RPMI8226 (cell line): ENCODE results near the gene TCF7L2.
A peak's percentile ranks its signal among the peaks of the same experiment; 100 is the strongest.

ENCODE experiments used
- DNase-seq: peaks from one replicate; pipeline ENCODE4 v3.0.0-alpha.2; 2015

TCF7L2 gene

DNA sequence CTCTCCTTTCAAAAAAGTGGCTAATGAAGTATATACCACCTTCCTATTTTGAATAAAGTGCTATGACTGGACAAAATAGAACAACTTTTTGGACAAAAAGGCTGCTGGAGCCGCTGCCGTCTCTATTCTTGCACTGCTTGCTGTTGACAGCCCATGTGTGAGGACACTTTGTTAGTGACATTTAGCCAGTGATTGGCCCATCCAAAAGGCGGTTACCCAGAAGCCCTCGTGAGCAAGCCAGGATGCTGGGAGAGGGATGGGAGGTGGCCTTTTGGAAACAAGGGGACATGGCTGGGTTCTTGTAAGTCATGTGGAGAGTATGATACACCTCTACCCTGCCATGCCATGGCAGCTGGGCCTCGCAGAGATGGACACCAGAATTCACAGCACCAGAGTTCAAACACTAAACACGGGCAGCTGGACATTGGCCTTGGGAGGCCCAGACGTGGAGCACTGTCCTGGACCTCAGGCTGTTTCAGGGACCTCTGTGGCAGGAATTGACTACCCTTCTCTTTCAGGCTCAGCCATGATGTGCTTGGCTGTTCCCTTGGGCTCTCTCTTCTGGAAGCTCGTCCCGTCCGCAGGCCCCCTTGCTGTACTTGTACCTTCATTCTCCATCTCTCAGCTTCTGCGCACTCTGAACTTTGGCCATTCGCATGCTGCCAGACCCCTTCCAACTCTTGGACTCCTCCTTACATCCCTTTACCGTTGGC lies 118.3 kb downstream of the TCF7L2 start:
- no peak for DNase-seq

- DNase-seq, result no peak
Observed at GRCh38 chr10:113069595-113069994, 119.5 kb downstream of the TCF7L2 start.

DNA sequence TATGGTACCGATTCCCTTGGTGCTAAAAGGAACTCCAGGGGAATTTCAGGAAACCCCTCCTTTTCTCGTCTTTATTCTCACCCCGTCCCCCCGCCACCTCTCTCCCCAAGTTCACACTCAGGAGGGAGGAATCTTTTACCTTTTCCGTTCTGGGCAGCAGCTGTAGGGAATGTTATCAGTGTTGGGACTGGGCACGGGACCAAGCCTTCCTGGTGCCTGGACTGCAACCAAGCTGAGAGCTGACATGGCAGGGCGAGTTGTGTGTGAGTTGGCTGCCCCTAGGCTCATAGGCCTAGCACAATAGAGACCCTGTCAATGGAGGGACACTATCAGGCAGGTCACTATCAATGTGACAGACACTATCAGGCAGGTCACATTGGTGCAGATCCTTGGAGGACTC lies 121.4 kb downstream of the TCF7L2 start:
- no peak for DNase-seq

GRCh38 chr10:113073549-113074189 lies 123.6 kb downstream of the TCF7L2 start:
- no peak for DNase-seq

DNA sequence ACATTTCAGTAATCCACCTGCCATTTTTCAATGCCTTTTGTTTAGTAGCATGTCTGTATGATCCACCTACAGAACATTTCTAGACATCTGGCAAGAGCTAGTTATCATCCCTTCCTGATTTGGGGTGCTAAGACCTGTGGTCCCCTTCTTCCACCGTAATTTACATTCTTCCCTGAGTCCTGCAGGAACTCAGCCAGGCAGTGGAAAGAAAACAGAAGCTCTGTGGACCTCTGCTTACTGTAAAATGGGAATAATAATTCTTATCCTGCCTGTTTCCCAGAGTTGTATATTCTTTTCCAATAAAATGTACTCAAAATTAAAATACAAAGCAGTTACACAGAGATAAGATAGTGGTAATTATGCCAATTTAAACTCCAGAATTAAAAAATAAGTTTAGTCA lies 126.9 kb downstream of the TCF7L2 start:
- no peak for DNase-seq

DNA sequence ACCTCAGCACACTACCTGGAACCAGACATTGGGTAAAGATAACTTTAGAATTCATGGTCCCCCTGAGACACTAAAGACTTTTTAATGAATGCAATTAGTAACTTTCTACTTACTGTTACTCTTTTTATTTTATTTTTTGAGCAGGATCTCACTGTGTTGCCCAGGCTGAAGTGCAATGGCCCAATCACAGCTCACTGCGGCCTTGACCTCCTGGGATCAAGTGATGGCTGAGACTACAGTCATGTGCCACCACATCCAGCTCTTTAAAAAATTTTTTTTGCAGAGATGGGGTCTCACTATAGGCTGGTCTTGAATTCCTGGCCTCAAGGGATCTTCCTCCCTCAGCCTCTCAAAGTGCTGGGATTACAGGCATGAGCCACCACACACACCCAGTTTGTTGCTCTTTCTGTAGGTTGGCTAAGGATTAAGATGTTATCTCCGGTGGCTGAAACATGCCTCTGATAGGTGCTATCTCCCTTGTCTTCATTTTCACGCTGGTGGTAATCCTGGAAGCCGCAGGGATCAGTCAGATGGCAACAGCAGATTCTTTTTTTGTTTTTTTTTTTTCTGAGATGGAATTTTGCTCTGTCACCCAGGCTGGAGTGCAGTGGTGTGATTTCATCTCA lies 128.3 kb downstream of the TCF7L2 start:
- DNase-seq, result no peak

- DNase-seq, result no peak
Observed at GRCh38 chr10:113080061-113080924, 130.2 kb downstream of the TCF7L2 start.

DNA sequence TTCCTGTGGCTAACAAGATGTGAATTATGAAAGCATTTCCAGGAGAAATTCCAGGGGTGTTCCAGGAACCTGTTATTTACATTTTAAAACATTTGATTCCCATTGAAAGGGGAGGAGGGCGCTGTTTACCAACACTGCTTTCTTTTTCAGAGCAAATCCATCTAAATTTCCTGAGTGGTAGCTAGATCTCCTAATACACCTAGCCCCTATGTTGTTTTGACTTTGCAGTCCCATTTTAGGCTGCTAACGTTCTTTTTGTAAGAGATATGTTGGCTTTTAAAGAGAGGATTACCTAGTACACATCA lies 130.8 kb downstream of the TCF7L2 start:
- no peak for DNase-seq

DNA sequence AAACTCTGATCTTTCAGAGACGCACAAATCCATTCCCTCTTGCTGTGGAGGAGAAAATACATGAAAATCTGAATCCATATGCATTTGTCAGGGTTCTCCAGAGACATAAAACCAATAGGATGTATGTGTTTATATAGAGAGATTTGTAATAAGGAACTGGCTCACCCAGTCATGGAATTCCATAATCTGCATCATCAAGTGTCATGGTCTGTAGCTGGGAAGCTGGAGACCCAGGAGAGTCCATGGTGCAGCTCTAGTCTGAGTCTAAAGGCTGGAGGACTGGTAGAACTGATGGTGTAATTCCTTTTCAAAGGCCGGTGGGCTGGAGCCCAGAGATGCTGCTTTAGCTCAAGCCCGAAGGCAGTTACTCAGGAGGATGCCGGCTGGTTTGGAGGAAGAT lies 134.0 kb downstream of the TCF7L2 start:
- DNase-seq, result no peak

DNA sequence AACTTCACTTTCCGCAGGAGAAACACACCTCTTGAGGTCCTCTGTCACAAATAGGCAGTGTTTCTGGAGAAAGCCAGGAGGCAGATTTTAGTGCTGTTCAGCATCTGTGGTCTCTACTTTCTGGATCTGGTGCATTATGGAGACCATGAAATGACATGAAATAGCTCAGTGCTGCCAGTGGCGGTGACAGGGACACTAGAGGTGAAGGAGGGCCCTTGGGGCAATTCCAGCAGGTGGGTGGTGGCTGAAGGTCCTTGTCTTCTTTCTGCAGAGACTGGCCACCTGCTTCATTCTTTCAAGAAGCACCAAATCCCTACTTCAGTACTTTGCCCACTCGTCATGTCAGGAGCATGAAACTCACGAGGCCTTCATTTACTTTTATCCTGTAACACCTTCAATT lies 135.7 kb downstream of the TCF7L2 start:
- no peak for DNase-seq

DNA sequence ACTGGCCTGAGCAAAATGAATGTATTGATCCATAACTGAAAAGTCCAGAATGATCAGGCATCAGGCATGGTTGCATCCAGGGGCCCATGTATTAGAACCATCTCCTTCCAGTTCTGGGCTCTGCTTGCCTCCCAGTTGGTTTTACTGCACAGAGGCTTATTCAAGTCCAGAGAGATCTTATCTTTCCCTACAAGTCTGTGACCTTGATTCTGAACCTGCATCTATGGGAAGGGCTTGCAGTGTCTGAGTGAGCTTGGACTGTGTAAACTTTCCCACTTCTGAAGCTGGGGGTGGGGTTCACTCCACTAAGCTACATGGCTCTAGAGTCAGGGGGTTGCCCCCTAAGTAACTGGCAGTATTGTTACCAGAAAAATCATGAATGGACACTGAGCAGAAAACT lies 136.2 kb downstream of the TCF7L2 start:
- DNase-seq, result no peak

DNA sequence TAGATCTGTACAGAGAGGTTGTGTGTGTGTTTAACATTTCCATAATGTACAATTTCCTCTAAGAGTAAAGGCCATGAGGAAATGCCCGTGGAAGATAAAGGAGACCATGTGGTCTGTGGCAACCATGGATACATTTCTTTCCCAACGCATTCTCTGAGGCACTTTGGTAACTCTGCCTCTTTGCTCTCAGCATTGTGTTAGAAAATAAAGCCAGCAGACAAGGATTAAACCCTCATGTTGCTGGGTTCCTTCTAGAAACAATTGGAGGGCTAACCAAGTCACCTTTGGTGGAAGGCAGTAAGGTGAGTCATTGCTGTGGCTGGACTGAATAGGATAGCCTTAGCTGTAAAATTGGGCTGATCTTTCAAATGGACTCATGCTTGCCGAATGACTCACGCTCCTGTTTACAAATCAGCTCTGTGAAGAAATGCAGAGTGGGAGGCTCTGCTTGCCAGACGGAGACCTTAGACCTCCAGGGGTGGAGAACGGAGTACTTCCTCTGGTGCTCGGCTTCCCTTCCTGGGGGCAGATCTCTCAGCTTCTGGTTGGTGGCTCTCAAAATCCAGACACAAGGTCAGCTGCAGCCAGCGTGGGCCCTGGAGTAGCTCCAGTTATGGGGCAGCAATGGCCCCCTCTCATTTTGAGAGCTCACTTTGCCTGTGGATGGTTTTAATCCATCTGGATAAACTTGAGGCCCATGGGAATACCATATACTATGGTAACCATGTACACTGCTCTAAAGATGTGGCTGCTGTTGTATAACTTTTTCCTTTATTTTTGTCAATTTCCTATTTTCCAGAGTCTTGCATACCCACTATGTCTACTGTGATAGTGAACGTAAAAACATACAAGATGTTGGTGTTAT lies 137.3 kb downstream of the TCF7L2 start:
- DNase-seq, result no peak

DNA sequence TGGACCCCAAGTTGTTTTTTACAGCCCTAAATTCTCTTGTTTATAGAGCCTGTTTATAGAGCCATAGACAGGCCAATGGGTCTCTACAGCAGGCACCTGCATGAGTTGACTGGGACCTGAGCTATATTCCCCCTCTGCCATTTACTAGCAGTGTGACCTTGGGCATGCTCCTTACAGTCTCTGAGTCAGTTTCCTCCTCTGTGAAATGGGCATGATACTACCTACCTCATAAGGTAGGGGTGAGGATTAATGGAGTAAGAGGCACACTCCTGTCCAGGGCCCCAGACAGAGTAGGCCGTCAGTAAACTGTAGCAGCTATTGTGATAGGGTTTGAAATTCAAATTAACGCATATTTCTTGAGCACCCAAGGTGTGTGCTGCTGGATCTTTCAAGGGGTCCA lies 138.1 kb downstream of the TCF7L2 start:
- DNase-seq, result no peak

DNA sequence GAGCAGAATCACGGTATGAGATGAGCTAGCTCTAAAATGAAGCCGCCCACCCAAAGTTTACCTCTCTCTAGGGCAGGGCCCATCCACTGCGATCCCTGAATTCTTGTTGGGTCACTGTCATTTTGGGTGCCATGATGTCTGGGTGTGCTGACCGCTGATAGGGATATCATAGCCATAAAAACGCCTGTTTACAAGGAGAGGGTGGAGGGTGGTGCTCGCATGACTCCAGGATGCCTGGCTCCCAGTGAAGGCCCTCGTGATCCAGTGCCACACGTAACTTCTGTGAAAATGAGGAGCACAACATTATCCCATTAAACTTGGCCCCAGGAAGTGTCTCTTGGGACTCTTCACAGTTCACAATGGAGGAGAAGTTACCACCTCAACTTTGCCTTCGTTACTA lies 139.5 kb downstream of the TCF7L2 start:
- DNase-seq, result no peak

GRCh38 chr10:113091920-113092319 lies 141.9 kb downstream of the TCF7L2 start:
- DNase-seq, result no peak

GRCh38 chr10:113093188-113094113 lies 143.4 kb downstream of the TCF7L2 start:
- DNase-seq, result no peak

DNA sequence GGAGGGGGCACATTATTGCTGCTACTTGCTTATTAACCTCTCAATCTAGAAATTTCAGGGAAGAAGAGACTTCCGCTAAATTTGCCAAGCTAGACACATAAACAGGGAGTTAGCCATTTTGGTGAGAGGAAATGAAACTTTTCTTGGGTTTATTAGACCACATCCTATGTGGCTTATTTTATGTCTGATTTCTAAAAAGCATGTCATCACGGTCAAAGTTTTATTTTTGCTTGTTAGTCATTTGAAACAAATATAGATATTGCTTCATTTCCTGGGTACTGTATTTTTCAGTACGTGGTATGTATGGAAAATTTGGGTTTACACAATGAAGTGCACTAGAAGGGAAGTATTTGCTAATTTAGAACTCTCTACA lies 144.1 kb downstream of the TCF7L2 start:
- peak; percentile 25 for DNase-seq

GRCh38 chr10:113095419-113096127 lies 145.5 kb downstream of the TCF7L2 start:
- DNase-seq, result no peak

GRCh38 chr10:113096128-113096996 lies 146.3 kb downstream of the TCF7L2 start:
- no peak for DNase-seq

DNA sequence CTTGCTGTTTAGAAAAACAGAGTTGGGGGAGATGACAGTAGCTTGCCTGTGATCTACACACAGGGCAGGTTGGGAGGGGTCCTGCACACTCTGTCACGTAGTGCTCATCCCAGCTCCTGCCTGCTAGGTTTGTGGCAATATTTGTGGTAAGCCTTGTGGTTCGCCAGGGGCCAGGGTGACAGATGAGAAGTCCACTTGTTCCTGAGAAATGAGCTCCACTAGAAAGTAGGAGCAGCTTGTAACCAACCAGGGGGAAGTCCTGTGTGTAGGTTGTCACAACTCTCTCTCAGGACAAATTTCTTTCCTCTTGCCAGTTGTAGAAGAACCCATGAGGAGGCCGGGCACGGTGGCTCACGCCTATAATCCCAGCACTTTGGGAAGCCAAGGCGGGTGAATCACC lies 147.0 kb downstream of the TCF7L2 start:
- no peak for DNase-seq
